HG02973 (cell line): ENCODE data around the gene MARF1.

Experiments
- ATAC-seq: cut with Tn5 transposase; IDR thresholded peaks from one replicate; pipeline ENCODE4 v1.9.1; 2021; ENCODE audit warnings: moderate library complexity; ENCODE audit not compliant: unreplicated experiment

MARF1 gene

GRCh38 chr16:15601212-15601879 lies 41.6 kb downstream of the MARF1 start:
- ATAC-seq: no peak

GRCh38 chr16:15599303-15600070 lies 43.5 kb downstream of the MARF1 start:
- no peak for ATAC-seq

- no peak for ATAC-seq
Observed at GRCh38 chr16:15598648-15599190, 44.2 kb downstream of the MARF1 start.

- ATAC-seq: no peak
Observed at GRCh38 chr16:15597822-15598647, 44.9 kb downstream of the MARF1 start.

GRCh38 chr16:15597135-15597534 lies 45.8 kb downstream of the MARF1 start:
- ATAC-seq: no peak

GRCh38 chr16:15594711-15595320 lies 48.1 kb downstream of the MARF1 start:
- ATAC-seq: no peak

GRCh38 chr16:15593235-15593634 lies 49.7 kb downstream of the MARF1 start:
- no peak for ATAC-seq

- ATAC-seq: no peak
Observed at GRCh38 chr16:15592324-15592723, 50.6 kb downstream of the MARF1 start.

- ATAC-seq: no peak
Observed at GRCh38 chr16:15587152-15587825, 55.7 kb downstream of the MARF1 start.

- ATAC-seq: no peak
Observed at GRCh38 chr16:15586716-15587115, 56.2 kb downstream of the MARF1 start.

- ATAC-seq: no peak
Observed at GRCh38 chr16:15585956-15586355, 57.0 kb downstream of the MARF1 start.

GRCh38 chr16:15583526-15583925 lies 59.4 kb downstream of the MARF1 start:
- no peak for ATAC-seq

GRCh38 chr16:15581127-15581815 lies 61.7 kb downstream of the MARF1 start:
- no peak for ATAC-seq

- no peak for ATAC-seq
Observed at GRCh38 chr16:15578824-15579223, 64.1 kb downstream of the MARF1 start.

- ATAC-seq: no peak
Observed at GRCh38 chr16:15576960-15577958, 65.7 kb downstream of the MARF1 start.

- no peak for ATAC-seq
Observed at GRCh38 chr16:15575293-15576049, 67.5 kb downstream of the MARF1 start.

GRCh38 chr16:15574614-15574948 lies 68.4 kb downstream of the MARF1 start:
- ATAC-seq: no peak
